H9 (cell line): ENCODE results near the gene TAS2R50. TPM values are rescaled to one million over a fixed set of nuclear protein-coding genes. Genes with fewer than 3 reads are reported as not detected.

ENCODE experiments used
- DNase-seq: peaks from one replicate; pipeline ENCODE4 v3.0.0-alpha.2; 2017
- H2AFZ ChIP-seq: one replicate; pipeline ENCODE4 v1.6.1; 2013; ENCODE audit warnings: mild to moderate bottlenecking, low read length, control low read depth, moderate library complexity
- H2AK5ac ChIP-seq: 2 replicates; pipeline ENCODE4 v1.6.1; 2013; ENCODE audit warnings: low read length, control low read depth, mixed read lengths; ENCODE audit not compliant: insufficient read length
- H2BK120ac ChIP-seq: one replicate; pipeline ENCODE4 v1.6.1; 2013; ENCODE audit warnings: low read depth, mild to moderate bottlenecking, low read length, control low read depth, inconsistent platforms; ENCODE audit not compliant: poor library complexity, severe bottlenecking
- H2BK12ac ChIP-seq: 2 replicates; pipeline ENCODE4 v1.6.1; 2013; ENCODE audit warnings: low read length, control low read depth, mixed read lengths, low read depth; ENCODE audit not compliant: insufficient read length
- H2BK15ac ChIP-seq: 2 replicates; pipeline ENCODE4 v1.6.1; 2013; ENCODE audit warnings: low read depth, low read length, control low read depth
- H2BK20ac ChIP-seq: one replicate; pipeline ENCODE4 v1.6.1; 2013; ENCODE audit warnings: low read depth, mild to moderate bottlenecking, low read length, control low read depth, inconsistent platforms; ENCODE audit not compliant: poor library complexity, severe bottlenecking
- H2BK5ac ChIP-seq: 2 replicates; pipeline ENCODE4 v1.6.1; 2013; ENCODE audit warnings: low read length, control low read depth, mixed read lengths; ENCODE audit not compliant: insufficient read length
- H3K14ac ChIP-seq: 2 replicates; pipeline ENCODE4 v1.6.1; 2013; ENCODE audit warnings: low read length, control low read depth; ENCODE audit not compliant: insufficient read depth
- H3K18ac ChIP-seq: 2 replicates; pipeline ENCODE4 v1.6.1; 2013; ENCODE audit warnings: low read depth, mild to moderate bottlenecking, mixed read lengths, low read length, control low read depth; ENCODE audit not compliant: insufficient read length
- H3K23ac ChIP-seq: 2 replicates; pipeline ENCODE4 v1.6.1; 2013; ENCODE audit warnings: low read length, control low read depth, mixed read lengths, low read depth; ENCODE audit not compliant: insufficient read length
- H3K23me2 ChIP-seq: 2 replicates; pipeline ENCODE4 v1.6.1; 2013; ENCODE audit warnings: low read depth, mild to moderate bottlenecking, mixed read lengths, low read length, control low read depth; ENCODE audit not compliant: insufficient read length, poor library complexity, severe bottlenecking
- H3K27ac ChIP-seq: 2 replicates; pipeline ENCODE4 v1.5.1; 2013; ENCODE audit warnings: low read length, control low read depth, mixed read lengths, low read depth; ENCODE audit not compliant: insufficient read length
- H3K27me3 ChIP-seq: 2 replicates; pipeline ENCODE4 v1.6.1; 2013; ENCODE audit warnings: low read length, control low read depth, inconsistent platforms; ENCODE audit not compliant: insufficient read depth
- H3K4ac ChIP-seq: 2 replicates; pipeline ENCODE4 v1.6.1; 2013; ENCODE audit warnings: low read depth, mild to moderate bottlenecking, control low read depth, inconsistent platforms, low read length, moderate library complexity
- H3K4me1 ChIP-seq: 2 replicates; pipeline ENCODE4 v1.6.1; 2013; ENCODE audit warnings: low read length, control low read depth, inconsistent platforms; ENCODE audit not compliant: insufficient read depth
- H3K4me2 ChIP-seq: 2 replicates; pipeline ENCODE4 v1.6.1; 2013; ENCODE audit warnings: low read length, control low read depth, mixed read lengths; ENCODE audit not compliant: insufficient read length, insufficient read depth
- H3K56ac ChIP-seq: 2 replicates; pipeline ENCODE4 v1.6.1; 2013; ENCODE audit warnings: low read depth, mild to moderate bottlenecking, mixed read lengths, low read length, control low read depth; ENCODE audit not compliant: insufficient read length
- H3K79me1 ChIP-seq: 2 replicates; pipeline ENCODE4 v1.6.1; 2013; ENCODE audit warnings: low read depth, mild to moderate bottlenecking, moderate library complexity, low read length, control low read depth, inconsistent platforms; ENCODE audit not compliant: insufficient read depth, poor library complexity, severe bottlenecking
- H3K79me2 ChIP-seq: 2 replicates; pipeline ENCODE4 v1.6.1; 2013; ENCODE audit warnings: low read length, control low read depth, inconsistent platforms; ENCODE audit not compliant: insufficient read depth
- H3K9ac ChIP-seq: 2 replicates; pipeline ENCODE4 v1.6.1; 2013; ENCODE audit warnings: low read length, control low read depth, mixed read lengths; ENCODE audit not compliant: insufficient read length; ENCODE audit errors: extremely low read depth
- H3K9me3 ChIP-seq: one replicate; pipeline ENCODE4 v1.6.1; 2013; ENCODE audit warnings: low read depth, low read length, inconsistent platforms; ENCODE audit not compliant: control insufficient read depth
- H3T11ph ChIP-seq: one replicate; pipeline ENCODE4 v1.6.1; 2013; ENCODE audit warnings: mild to moderate bottlenecking, low read length, control low read depth, inconsistent platforms
- H4K20me1 ChIP-seq: one replicate; pipeline ENCODE4 v1.6.1; 2013; ENCODE audit not compliant: control insufficient read depth, insufficient read length, insufficient read depth
- H4K5ac ChIP-seq: 2 replicates; pipeline ENCODE4 v1.6.1; 2013; ENCODE audit warnings: low read depth, mild to moderate bottlenecking, mixed read lengths, low read length, control low read depth; ENCODE audit not compliant: insufficient read length
- H4K8ac ChIP-seq: replicated peaks from 2 replicates; pipeline ENCODE4 v1.6.1; 2013; ENCODE audit warnings: low read length, control low read depth, mixed read lengths, low read depth; ENCODE audit not compliant: insufficient read length
- H4K91ac ChIP-seq: 2 replicates; pipeline ENCODE4 v1.6.1; 2013; ENCODE audit warnings: low read depth, mild to moderate bottlenecking, moderate library complexity, mixed read lengths, low read length, control low read depth; ENCODE audit not compliant: insufficient read length
- H3K27ac Mint-ChIP-seq, 3 experiments: 2 replicates in 2 of 3; 3 replicates in 1 of 3; pipeline ENCODE4 v1.8.0; 2020 to 2021; ENCODE audit warnings: mixed read lengths in 3 of 3, mild to moderate bottlenecking in 1 of 3, moderate library complexity in 1 of 3
- H3K27me3 Mint-ChIP-seq: 2 replicates; pipeline ENCODE4 v1.8.0; 2021; ENCODE audit warnings: low read depth, mild to moderate bottlenecking, moderate library complexity, mixed read lengths
- H3K36me3 Mint-ChIP-seq, 3 experiments: 2 replicates in 2 of 3; 3 replicates in 1 of 3; pipeline ENCODE4 v1.8.0; 2020 to 2021; ENCODE audit warnings: low read depth in 3 of 3, mixed read lengths in 3 of 3; ENCODE audit not compliant: insufficient read depth in 1 of 3
- H3K4me1 Mint-ChIP-seq, 2 experiments: 2 replicates each; pipeline ENCODE4 v1.8.0; 2020; ENCODE audit warnings: mixed read lengths in 2 of 2
- H3K4me3 Mint-ChIP-seq, 2 experiments: 2 replicates in 1 of 2; 3 replicates in 1 of 2; pipeline ENCODE4 v1.8.0; 2020 to 2021; ENCODE audit warnings: mild to moderate bottlenecking in 2 of 2, mixed read lengths in 2 of 2, moderate library complexity in 1 of 2
- H3K9me3 Mint-ChIP-seq, 2 experiments: 2 replicates in 1 of 2; 3 replicates in 1 of 2; pipeline ENCODE4 v1.8.0; 2020; ENCODE audit warnings: mild to moderate bottlenecking in 2 of 2, mixed read lengths in 2 of 2, moderate library complexity in 1 of 2
- CTCF ChIP-seq: fragments of 200-600 bp; sonication (generic); conservative IDR thresholded peaks from 3 replicates; pipeline ENCODE4 v1.8.0; 2021; ENCODE audit warnings: antibody characterized with exemption, mild to moderate bottlenecking
- total RNA-seq: library from RNA; stranded (reverse); gene quantifications from 2 replicates; pipeline ENCODE4 v1.2.1, GENCODE V29; 2021

The TAS2R50 gene
- total RNA-seq, 1 experiment from 2014 or later: 0.77 TPM

- H3K9ac ChIP-seq: no peak overlapping the region
- no peaks in the 10 kb centered on the region for H3K27me3 ChIP-seq
- no peak overlapping the region for H4K8ac ChIP-seq
- no peaks in the 10 kb centered on the region for H3K9me3 ChIP-seq
- no peak overlapping the region for H4K5ac ChIP-seq
- H3K4me3 Mint-ChIP-seq: no peak overlapping the region
- H3K18ac ChIP-seq: no peak overlapping the region
- no peak for DNase-seq
- no peak overlapping the region for H2AFZ ChIP-seq
- no peak overlapping the region for H3K27ac ChIP-seq
- H2BK15ac ChIP-seq: no peak overlapping the region
- H3K4me1 Mint-ChIP-seq: peaks cover 17 to 18% of the 10 kb centered on the region in 2 experiments
- no peak for TF ChIP-seq CTCF
- H3K79me2 ChIP-seq: no peaks in the 10 kb centered on the region
- no peaks in the 10 kb centered on the region for H3K27me3 Mint-ChIP-seq
- H3K56ac ChIP-seq: no peak overlapping the region
- no peak overlapping the region for H3K4me2 ChIP-seq
- H2BK5ac ChIP-seq: no peak overlapping the region
- peaks cover 25 to 41% (median 34%) of the 10 kb centered on the region in 3 experiments for H3K36me3 Mint-ChIP-seq
- H2BK12ac ChIP-seq: no peak overlapping the region
- H3K4ac ChIP-seq: no peak overlapping the region
- no peak overlapping the region for H3T11ph ChIP-seq
- H2AK5ac ChIP-seq: no peak overlapping the region
- no peak overlapping the region for H2BK120ac ChIP-seq
- no peaks in the 10 kb centered on the region for H3K79me1 ChIP-seq
- peak overlapping the region in 1 of 3 experiments; percentile 27; a peak in 1 of 7 replicates for H3K27ac Mint-ChIP-seq
- H2BK20ac ChIP-seq: no peak overlapping the region
- H3K9me3 Mint-ChIP-seq: peaks cover 31% of the 10 kb centered on the region in 2 experiments
- H3K23ac ChIP-seq: no peak overlapping the region
- H4K20me1 ChIP-seq: no peaks in the 10 kb centered on the region
- no peak overlapping the region for H4K91ac ChIP-seq
- peaks cover 2% of the 10 kb centered on the region; the same call in 1 of the 2 replicates for H3K4me1 ChIP-seq
- no peaks in the 10 kb centered on the region for H3K23me2 ChIP-seq
- no peak overlapping the region for H3K14ac ChIP-seq
These were observed 45.3 kb downstream of the TAS2R50 start for GRCh38 chr12:10941369-10941768.
